ENCODE data around the gene SLC26A6.

The SLC26A6 gene

DNA sequence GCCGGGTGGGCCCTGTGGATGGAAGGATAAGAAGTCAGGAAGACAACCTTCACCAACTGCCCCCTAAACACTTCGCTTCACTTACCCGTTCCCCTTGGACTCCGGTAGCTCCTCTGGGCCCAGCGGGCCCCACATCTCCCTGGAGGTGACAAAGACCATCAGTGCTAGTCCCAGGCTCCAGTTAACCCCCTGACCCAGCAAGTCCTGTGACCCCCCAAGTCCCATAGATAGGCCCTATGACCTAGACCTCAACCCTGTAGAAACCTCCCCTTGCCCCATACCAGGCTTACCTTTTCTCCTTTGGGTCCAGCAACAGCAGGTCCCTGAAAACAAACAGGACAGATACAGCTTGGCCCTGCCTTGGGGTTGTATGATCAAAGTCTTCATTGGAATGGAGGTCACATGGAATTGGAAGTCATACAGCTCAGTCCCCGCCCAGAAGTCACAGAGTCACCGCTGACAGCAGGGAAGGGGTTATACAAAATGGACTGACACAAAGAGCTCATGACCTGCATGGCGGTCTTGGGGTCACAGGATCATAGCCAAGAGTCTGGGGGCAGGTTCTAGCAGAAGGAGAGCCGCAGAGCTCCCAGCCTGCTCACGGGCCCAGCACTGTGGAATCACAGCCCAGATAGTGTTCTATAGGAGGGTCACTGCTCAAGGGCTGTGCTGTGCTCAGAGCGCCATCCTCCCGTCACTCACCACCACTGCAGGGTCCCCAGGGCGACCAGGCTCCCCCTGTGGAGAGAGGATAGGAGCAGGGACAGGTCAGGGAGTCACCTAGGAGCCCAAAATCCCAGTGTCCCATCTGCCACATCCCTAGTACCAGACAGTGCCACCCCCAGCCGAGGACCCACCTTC lies 53.4 kb downstream of the SLC26A6 start:
- Histone ChIP-seq H3K4me1 (ENCODE audit: control insufficient read depth in 5 of 5, insufficient read depth in 5 of 5, low read length in 5 of 5) (no peaks in the 10 kb centered on the region), H3K27ac (ENCODE audit: low read depth, low read length) (no peak overlapping the region), H3K9ac (ENCODE audit: low read length in 5 of 5) (no peak overlapping the region), H3K36me3 (ENCODE audit: control insufficient read depth in 5 of 5, insufficient read depth in 5 of 5, low read length in 5 of 5) (no peaks in the 10 kb centered on the region), H3K9me3 (ENCODE audit: control insufficient read depth in 5 of 5, low read length in 5 of 5) (no peaks in the 10 kb centered on the region), H3K27me3 (ENCODE audit: control insufficient read depth in 5 of 5, insufficient read depth in 4 of 5, low read length in 5 of 5) (no peaks in the 10 kb centered on the region), H3K4me3 (ENCODE audit: low read depth in 1 of 5, low read length in 5 of 5) (no peak overlapping the region)

DNA sequence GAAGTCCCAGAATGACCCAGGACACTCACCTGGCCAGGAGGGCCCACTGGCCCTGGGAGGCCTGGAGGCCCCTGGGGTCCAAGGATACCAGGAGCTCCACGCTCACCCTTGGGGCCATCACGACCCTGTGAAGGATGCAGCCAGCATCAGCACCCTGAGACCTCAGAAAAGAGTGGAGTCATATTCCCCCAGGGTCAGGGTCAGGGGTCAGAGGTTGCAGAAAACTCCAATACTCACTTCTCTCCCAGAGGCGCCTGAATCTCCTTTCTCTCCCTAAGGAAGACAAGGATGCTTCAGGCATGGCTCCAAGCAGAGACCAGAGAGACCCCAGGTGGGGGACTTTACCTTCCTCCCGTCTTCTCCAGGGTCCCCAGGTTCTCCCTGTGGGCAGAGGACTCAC lies 58.6 kb downstream of the SLC26A6 start:
- Histone ChIP-seq H3K9ac (ENCODE audit: low read length in 5 of 5) (no peak overlapping the region), H3K9me3 (ENCODE audit: control insufficient read depth in 5 of 5, low read length in 5 of 5) (no peaks in the 10 kb centered on the region), H3K27ac (ENCODE audit: low read depth, low read length) (no peak overlapping the region), H3K4me1 (ENCODE audit: control insufficient read depth in 5 of 5, insufficient read depth in 5 of 5, low read length in 5 of 5) (no peaks in the 10 kb centered on the region), H3K4me3 (ENCODE audit: low read depth in 1 of 5, low read length in 5 of 5) (no peak overlapping the region), H3K36me3 (ENCODE audit: control insufficient read depth in 5 of 5, insufficient read depth in 5 of 5, low read length in 5 of 5) (no peaks in the 10 kb centered on the region), H3K27me3 (ENCODE audit: control insufficient read depth in 5 of 5, insufficient read depth in 4 of 5, low read length in 5 of 5) (no peaks in the 10 kb centered on the region)

All from subcutaneous abdominal adipose tissue (tissue), 5 donors.